Measurements from ENCODE around the gene POLK.

DNA sequence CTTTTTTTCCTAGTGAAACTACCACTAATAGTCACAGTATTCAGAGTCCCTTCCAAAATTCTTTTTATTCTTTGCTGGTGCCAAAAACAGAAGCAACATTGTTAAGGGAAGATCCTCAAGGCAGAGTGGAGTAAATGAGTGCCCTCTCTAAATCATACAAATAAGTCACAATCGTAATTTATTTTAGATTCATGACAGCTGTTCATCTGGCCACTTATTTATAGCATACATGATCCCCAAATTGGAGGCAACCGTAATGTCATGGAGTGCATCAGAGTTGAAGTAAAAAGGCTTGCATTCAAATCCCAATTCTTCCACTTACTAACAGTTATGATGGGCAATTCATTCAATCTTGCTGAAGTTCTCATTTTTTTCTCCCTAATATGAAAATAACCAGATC is 33.4 kb downstream of the POLK start:
- TF ChIP-seq POLR2A (IDR thresholded peaks at IDR 0.05) (no peak), CTCF (IDR thresholded peaks at IDR 0.05) (no peak), POLR2AphosphoS5 (IDR thresholded peaks at IDR 0.05) (no peak), EP300 (IDR thresholded peaks at IDR 0.05) (no peak)
